Vagina (tissue), 2 donors: ENCODE data around the gene NPAS3.

Experiments used
- CTCF ChIP-seq, 3 experiments: fragments of 450-650 bp in 2 of 3; fragments of 200-600 bp in 1 of 3; sonication (generic) in 1 of 3; IDR thresholded peaks; one replicate each; pipeline ENCODE4 v1.5.1; 2017 to 2019; ENCODE audit warnings: antibody characterized with exemption in 3 of 3, mild to moderate bottlenecking in 2 of 3, moderate library complexity in 2 of 3
- POLR2A ChIP-seq, 2 donors: fragments of 450-650 bp; IDR thresholded peaks; one replicate each; pipeline ENCODE4 v1.6.1; 2017; ENCODE audit warnings: antibody characterized with exemption in 2 of 2, mild to moderate bottlenecking in 2 of 2, moderate library complexity in 2 of 2

GRCh38 chr14:33545696-33546095, 607.0 kb downstream of the NPAS3 start:
- TF ChIP-seq POLR2A (IDR thresholded peaks at IDR 0.05) (no peak), CTCF (IDR thresholded peaks at IDR 0.05) (no peak)
